D341Med (cell line): ENCODE data around the gene ASB4.
"Not testable (repeated sequence)": the region's sequence is repeated elsewhere in the genome, so short reads cannot be mapped to it uniquely, and the experiment has no call there.

Experiments used
- DNase-seq: peaks from one replicate; pipeline ENCODE4 v3.0.0; 2012; ENCODE audit warnings: low spot score

ASB4 gene

DNA sequence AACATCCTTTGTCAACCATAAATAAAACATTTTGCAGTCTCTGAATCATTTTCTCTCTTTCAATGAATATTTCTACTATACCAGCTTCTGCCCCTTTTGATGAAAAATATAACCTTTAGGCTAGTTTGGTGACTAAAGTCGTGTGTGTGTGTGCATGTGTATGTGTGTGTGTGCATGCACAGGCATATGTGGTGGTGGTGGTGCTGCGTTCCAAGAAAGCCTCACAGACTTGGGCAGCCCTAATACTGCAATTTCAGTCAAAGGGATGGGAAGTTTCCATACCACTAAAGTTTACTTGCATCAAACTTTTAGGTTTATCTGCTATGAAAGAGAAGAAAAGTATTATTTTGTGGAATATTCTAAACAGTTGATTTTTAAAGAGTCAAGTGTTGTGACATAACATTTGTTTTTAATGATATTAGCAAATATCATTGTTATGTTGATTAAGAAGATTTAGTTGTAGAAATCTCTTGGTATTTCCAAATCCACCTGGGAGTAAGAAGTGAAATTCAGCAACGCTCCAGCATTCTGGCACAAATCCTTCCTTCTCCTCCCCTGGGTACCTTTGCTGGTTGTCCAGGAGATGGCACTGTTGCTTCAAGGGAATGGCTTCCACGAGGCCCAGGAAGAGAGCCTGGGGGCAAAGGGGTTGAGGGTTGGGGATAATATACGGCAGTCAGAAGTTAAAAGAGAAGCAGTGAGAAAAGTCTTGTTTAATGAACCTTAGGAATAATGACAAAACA, 41.5 kb downstream of the ASB4 start:
- DNase-seq, result peak; percentile 84

DNA sequence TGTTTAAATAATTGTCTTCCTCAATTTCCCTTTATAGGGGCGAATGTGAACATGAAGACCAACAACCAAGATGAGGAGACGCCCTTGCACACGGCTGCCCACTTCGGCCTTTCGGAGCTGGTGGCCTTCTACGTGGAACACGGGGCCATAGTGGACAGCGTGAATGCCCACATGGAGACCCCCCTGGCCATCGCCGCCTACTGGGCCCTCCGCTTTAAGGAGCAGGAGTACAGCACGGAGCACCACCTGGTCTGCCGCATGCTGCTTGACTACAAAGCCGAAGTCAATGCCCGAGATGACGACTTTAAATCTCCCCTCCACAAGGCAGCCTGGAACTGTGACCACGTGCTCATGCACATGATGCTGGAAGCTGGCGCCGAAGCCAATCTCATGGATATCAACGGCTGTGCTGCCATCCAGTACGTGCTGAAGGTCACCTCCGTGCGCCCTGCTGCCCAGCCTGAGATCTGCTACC, 42.1 kb downstream of the ASB4 start:
- peak; percentile 39 for DNase-seq

DNA sequence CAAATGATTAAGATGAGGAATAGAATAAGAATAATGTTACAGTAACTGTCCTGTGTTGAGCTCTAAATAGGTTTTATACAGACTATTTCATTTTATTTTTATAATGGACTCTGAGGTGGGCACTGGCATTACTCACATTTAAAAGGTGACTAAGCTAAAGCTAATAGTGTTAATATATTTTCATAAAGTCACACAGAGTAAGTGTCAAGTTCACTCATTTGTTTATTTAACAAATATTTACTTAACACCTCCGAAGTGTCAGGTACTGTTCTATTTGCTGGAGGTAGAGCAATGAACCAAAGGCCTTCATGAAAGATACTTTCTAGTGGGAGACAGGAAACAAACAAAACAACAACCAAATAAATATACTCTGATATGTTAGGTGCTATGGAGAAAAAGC, 44.0 kb downstream of the ASB4 start:
- no peak for DNase-seq

DNA sequence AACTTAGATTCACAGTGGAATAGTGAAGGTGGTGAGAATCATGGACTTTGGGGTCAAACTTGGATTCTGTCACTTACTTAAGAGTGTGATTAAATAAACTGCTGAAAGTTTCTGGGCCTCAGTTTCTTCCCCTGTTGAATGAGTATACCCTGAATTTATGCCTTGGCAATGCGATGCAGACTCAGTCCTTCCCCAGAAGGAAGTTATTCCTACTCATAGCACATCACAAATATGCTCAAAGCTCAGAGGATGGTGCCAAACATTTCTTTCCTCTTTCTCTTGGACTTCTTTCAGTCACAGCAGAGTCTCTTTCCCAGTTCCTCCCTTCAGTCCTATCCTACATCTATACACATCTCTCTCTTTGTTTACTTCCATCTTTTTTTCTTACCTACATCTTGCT, 45.1 kb downstream of the ASB4 start:
- no peak for DNase-seq

DNA sequence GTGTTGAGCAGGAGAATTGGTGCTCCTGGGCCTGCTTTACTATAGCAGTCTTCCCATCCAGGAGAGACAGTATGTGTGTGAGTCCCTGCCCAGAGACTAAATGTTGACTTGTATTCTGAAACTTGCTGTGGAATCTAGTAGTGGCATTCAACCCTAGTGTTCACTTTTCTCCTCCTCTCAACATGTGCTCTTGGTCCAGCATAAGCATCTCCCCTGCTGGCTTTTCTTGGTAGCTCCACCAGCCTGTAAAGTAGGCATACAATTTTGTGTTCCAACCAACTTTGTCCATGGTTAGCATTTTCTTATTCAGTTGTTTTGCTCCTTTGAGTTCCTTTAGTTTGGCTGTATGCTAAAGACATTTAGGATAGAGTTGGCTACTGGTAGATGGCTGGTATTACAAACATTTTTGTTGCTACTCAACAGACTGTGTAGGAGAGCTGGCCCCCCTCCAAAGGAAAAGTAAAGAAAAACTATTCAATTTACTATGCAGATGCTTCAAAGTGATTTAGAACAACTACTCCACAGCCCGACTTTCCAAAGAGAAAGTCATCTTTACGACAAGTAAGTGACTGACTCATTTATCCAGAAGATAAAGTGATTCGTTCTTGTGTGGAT, 46.0 kb downstream of the ASB4 start:
- DNase-seq, result no peak

DNA sequence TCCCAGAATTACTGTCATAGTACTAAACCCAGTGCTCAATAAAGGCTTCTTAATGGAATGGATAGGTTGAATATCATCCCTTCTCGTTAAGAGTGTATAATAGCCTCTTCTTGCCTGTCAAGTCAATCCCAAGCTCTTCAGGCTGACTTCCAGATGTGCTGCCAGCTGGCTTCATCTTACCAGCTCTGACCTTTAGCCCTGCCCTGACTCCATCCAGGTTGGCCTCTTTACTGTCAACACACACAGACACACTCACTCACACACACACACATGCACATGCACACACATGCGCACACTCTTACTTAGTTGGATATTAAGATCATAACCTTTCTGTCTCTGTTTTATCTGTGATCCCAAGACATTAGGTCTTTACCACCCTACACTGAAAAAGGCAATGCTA, 49.1 kb downstream of the ASB4 start:
- DNase-seq, result no peak

DNA sequence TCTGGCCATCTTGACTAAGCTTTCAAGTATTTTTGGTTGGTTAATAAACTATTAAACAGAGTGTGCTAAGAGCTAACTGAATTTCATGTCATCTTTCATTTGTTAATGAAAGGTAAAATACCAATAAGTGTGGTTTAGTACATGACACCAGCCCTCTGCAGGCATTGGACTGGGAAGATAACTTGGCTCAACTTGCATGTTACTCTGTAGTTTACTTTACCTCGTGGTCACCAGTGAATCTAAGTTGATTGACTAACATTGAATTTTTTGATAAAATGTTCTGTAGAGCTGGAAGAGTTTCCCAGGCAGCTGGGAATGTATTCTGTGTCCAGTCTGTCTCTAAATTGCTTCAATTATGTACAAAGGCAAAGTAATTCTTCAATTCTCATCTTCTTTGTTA, 49.9 kb downstream of the ASB4 start:
- no peak for DNase-seq

DNA sequence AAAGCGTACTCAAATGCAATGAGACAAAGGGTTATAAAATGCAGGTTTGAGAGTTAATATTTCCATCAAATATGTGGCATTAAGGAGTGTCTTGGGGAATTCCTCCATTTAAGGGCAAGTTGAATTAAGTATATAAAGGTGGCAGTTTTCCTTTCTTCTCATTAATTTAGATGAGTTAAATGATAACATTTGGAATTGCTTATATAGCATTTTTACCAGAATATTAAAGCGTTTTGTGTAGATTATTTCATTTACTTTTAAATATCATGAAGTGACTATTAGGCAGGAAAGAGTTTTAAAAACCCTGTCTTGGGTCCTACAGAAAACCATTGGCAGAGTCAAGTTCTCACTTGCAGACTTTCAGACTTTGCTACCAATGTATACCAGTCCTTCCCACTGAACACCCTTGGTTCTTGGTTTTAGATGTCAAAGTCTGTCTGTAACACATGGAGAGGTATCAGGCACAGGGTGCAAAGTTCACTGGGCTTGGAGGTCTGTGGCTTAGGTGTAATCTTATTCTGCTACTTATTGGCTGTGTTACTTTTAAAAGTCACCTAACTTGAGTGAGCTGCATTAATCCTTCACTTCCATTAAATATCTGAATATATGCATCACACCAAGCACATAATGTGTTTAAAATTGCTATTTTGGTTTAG, 51.0 kb downstream of the ASB4 start:
- no peak for DNase-seq

DNA sequence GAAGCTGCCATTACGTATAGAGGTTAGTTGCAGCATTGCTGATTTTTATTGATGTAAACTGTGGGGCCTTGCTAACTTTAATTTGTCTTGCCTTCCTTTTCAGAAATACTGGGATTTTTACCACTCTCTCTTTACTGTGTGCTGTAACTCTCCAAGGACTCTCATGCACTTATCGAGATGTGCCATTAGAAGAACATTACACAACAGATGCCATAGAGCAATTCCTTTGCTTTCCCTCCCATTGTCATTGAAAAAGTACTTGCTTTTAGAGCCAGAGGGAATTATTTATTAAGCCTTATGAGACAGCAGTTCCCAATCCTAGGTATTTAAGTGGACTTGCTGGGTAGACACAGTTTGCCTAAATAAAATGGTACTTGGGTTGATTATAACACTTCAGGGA, 51.7 kb downstream of the ASB4 start:
- DNase-seq, result no peak

DNA sequence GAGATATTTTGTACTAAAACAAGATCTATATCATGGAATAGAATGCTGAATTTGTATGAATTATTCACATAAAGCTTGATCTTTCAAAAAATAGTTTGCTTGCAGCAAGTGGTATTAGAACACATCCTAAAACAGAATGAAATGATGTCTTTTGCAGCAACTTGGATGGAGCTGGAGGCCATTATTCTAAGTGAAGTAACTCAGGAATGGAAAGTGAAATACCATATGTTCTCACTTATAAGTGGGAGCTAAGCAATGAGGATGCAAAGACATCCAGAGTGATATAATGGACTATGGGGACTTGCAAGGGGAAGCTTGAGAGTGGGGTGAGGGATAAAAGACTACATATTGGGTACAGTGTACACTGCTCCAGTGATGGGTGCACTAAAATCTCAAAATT, 53.7 kb downstream of the ASB4 start:
- no peak for DNase-seq

DNA sequence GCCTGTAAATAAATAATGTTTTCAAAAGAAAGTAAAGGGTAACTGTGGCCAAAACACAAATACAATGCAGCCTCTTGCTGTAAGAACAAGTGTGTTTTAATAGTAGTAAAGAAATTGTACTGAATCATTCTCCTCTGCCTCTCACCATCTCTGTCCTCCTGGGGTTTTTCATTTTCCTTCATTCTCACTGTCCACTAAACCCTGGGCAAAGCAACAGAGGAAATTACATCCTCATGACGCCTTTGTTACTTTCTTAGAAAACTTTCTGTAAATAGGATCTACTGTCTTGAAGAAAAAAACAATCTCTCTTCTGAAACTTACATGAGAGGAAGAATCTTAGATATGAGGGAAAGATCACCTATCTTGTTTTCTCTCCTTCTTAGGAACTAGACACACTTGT, 54.6 kb downstream of the ASB4 start:
- DNase-seq, result no peak

DNA sequence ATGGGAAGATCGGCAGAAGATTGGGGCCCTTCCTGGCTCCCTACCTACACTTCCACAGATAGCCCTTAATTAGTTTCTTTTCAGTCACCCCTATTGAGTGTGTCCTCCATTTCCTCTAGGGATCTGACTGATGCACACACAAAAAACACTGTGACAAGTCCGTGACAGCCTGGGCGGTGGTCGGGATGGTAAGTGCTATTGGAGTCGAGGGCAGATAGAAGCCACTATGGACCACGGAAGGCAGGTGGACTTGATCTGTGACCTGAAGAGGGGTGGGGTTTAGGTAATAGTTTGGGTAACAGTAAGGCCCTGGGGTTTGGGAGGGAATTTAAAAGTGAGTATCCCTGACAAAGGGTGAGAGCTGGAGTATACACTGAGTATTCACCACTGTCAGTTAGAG, 57.6 kb downstream of the ASB4 start:
- no peak for DNase-seq

DNA sequence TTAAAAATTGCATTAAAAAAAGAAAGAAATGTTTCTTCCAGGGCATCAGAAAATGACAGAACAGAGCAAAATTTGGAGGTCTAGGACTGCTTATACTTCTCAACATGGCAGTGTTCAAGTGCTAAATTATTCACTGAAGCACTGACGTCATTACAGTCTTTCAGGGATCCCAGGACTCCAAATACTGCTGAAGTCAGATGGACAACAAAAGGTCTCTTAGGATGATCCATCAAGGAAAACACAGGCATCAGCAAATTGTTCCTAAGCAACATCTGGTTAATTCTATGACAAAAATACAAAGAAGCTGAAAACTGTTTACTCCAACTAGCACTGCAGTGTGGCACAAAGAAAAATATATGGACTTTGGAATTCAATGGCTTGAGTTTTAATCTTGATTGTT, 58.4 kb downstream of the ASB4 start:
- DNase-seq, result no peak

DNA sequence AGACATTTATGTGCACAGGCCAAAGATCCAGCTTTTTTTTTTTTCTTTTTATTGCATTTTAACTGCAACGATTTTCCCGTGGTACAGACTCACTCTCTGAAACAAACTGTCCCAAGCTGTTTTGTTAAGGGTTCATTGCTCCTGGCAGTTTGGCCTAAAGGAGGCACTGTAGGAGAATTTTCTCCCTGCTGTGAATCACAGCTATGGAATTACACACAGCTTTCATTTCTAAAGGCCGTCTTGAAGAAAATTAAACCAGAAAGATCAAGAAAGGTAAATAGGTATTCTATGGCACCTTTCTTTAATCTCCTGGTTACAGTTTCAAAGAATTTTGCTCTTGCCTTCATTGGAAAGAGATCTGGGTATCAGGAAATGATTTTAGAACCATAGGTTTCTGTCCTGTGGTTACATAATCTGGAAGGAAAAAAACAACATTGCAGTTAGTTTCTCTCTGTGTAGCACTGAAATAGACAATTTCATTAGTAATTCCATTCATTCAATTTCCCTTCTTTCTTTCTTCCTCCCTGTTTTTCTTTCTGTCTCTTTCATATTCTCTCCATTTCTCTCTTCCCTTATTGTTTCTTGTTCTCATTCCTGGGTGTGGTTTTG, 59.4 kb downstream of the ASB4 start:
- DNase-seq, result peak; percentile 56

DNA sequence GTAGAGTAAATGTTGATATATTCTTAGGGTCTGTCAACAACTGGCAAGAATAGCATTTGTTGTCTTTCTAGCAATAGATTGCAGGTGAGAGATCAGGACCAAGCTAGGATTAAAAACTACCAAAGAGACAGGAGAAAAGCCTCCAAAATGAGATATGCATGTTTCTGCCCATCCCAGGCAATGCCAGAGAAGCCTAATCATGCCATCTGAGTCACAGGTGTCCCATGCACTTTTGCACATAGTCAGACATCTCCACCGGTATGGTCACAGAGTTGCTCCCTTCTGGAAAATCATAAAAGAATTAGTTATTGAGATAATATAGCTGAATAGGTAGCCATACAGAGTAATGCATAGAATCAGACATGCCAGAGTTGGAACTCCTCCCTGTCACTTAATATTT, 59.9 kb downstream of the ASB4 start:
- no peak for DNase-seq

DNA sequence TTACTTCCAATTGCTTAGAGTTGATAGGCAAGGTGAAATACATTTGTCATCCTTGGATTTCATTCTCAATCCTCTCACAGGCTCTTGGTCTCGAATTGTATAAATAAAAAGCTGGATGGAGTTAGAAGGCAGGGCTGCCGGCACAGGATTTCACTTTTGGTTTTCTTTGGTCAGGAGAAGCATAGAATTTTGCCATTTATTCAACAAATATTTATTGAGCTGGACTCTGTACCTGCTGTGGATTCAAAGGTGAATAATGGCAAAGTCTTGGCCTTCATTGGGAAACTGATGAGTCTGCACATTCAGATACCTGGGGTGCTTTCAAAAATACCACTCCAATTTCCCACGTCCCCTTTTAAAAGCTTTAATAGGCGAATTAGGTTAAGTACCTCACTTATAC, 60.9 kb downstream of the ASB4 start:
- DNase-seq, result no peak

DNA sequence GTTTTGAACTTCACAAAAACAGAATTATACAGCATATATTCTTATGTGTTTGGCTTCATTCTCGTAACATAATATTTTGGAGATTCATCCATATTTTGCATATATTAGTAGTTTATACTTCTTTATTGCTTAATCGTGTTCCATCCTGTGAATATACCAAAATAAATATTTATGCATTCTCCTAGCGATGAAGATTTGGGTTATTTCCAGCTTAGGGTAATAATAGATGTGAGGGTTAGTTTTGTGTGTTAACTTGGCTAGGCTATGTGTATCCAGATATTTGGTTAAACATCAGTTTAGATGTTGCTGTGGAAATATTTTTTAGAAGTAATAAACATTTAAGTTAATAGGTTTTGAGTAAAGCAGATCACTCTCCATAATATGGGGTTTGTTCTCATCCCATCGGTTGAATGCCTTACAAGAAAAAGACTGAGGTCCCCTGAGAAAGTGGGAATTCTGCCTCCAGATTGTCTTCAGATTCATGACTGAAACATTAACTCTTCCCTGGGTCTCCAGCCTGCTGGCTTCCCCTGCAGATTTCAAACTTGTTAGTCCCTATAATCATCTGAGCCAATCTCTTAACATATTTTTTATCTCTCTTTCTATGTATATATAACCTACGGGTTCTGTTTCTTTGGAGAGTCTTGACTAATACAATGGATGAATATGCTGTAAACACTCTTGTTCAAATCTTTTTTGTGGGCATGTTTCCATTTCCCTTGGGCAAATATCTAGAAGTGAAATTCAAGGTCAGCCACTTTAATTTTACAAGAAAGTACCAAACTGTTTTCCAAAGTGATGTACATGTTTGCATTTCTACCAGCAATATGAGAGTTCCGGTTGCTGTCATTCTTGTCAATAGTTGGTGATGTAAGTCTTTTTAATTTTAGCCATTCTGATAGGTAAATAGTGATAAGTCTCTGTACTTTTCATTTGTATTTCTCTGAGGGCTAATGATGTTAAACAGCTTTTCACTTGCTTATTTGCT, 61.9 kb downstream of the ASB4 start:
- DNase-seq, result no peak

DNA sequence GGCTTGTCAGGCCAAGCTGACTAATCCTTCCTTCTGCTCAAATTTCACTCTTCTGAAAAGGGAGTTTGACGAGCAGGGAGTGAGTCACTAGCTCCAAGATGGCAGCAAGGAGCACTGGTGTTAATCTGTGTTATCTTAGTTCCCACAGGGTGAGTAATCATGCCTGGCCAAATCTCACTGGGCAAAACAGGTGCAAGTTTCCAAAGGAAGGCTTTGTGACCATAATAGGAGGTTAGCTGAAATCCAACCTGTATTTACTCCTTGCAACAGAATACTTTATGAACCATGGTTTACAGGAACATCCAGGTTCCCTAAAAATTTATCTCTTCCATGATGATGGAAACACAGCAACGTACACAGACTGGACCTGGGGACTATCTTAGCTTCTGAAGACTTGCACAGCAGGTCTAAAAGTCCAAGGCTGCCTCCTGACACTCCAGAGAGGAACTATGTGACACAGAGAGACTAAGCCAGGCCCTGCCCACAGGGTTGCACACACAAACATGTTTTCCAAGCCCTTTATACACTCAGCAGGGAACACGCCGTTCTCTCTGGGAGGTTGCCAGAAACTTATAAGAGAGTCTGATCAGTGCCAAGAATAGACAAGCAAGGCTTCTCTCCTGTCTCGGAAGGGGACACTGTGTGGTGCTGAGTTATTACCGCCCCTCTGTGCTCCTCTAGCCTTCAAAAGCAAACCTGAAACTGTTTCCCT, 64.2 kb downstream of the ASB4 start:
- no peak for DNase-seq

DNA sequence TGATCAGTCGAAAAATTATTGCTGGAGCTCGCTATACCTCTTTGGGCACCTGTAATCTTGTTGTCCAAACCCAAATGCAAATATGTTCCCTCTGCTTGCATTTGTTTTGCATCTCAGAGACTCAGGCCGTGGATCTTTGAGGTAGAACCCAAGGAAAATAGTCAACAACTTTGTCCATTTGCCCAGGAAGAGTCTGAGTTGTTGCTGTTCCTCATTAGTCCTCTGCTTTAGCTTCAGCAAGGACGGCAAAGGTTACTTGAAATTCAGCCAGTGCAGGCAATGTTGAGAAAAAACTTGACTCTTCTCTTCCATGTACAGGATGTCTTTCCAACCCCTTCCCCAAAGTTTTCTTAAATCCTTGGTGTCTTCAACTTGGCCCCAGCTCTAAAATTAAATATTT, 64.8 kb downstream of the ASB4 start:
- DNase-seq, result no peak

DNA sequence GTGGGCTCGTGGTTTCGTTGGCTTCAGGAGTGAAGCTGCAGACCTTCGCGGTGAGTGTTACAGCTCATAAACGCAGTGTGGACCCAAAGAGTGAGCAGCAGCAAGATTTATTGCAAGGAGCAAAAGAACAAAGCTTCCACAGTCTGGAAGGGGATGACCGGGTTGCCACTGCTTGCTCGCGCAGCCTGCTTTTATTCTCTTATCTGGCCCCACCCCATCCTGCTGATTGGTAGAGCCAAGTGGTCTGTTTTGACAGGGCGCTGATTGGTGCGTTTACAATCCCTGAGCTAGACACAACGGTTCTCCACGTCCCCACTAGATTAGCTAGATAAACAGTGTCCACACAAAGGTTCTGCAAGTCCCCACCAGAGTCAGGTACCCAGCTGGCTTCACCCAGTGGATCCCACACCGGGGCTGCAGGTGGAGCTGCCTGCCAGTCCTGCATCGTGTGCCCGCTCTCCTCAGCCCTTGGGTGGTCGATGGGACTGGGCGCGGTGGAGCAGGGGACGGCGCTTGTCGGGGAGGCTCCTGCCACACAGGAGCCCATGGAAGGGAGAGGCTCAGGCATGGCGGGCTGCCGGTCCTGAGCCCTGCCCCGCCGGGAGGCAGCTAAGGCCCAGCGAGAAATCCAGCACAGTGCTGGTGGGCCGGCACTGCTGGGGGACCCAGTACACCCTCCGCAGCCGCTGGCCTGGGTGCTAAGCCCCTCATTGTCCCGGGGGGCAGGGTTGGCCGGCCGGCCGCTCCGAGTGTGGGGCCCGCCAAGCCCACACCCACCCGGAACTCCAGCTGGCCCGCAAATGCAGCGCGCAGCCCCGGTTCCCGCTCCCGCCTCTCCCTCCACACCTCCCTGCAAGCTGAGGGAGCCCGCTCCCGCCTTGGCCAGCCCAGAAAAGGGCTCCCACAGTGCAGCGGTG, 66.5 kb downstream of the ASB4 start:
- DNase-seq, result not testable (repeated sequence)
